Activated CD8-positive, alpha-beta T cell treated with anti-CD3 and anti-CD28 coated beads for 36 hours (primary cell): ENCODE data around the gene GIT1. TPM values are rescaled to one million over a fixed set of nuclear protein-coding genes. Genes with fewer than 3 reads are reported as not detected.

Source experiments
- ATAC-seq: fragments of 200-7000 bp; cut with Tn5 transposase; one replicate; pipeline ENCODE4 v1.10.0; 2021; ENCODE audit warnings: mild to moderate bottlenecking, moderate library complexity
- CTCF ChIA-PET: fragments of 350-600 bp; sonication (Branson Sonifier 250); formaldehyde crosslinking; loops from one replicate; lab custom pipeline; 2021; ENCODE audit warnings: antibody characterized with exemption; lab: Charles Lee
- POLR2A ChIA-PET: fragments of 350-600 bp; sonication (Branson Sonifier 250); formaldehyde crosslinking; loops from one replicate; lab custom pipeline; 2021; ENCODE audit warnings: antibody characterized with exemption; lab: Charles Lee
- DNase-seq: peaks from one replicate; pipeline ENCODE4 v3.0.0-alpha.2; 2020
- H3K27ac Mint-ChIP-seq: one replicate; pipeline ENCODE4 v1.8.0; 2021; ENCODE audit warnings: mild to moderate bottlenecking, mixed read lengths
- H3K27me3 Mint-ChIP-seq: one replicate; pipeline ENCODE4 v1.8.0; 2021; ENCODE audit warnings: mixed read lengths
- H3K36me3 Mint-ChIP-seq: one replicate; pipeline ENCODE4 v1.8.0; 2021; ENCODE audit warnings: low read depth, mixed read lengths
- H3K4me1 Mint-ChIP-seq: one replicate; pipeline ENCODE4 v1.8.0; 2021; ENCODE audit warnings: low read depth, mixed read lengths
- H3K4me3 Mint-ChIP-seq: one replicate; pipeline ENCODE4 v1.8.0; 2021; ENCODE audit warnings: mild to moderate bottlenecking, moderate library complexity, mixed read lengths
- H3K9me3 Mint-ChIP-seq: one replicate; pipeline ENCODE4 v1.8.0; 2021; ENCODE audit warnings: mixed read lengths
- CTCF ChIP-seq: fragments of 200-600 bp; IDR thresholded peaks from one replicate; pipeline ENCODE4 v1.8.0; 2022; ENCODE audit warnings: antibody characterized with exemption, mild to moderate bottlenecking
- intact Hi-C: fragments of 100-400 bp; cut with micrococcal nuclease; formaldehyde crosslinking; loops from one replicate; pipeline ENCODE4 v1.10.0; 2022
- total RNA-seq, 2 experiments: library from RNA; stranded (reverse); gene quantifications; one replicate each; pipeline ENCODE4 v1.2.3, GENCODE V29; 2021

GIT1 gene
- total RNA-seq: 10 to 100 TPM; 54.8 to 59.3 TPM

DNA sequence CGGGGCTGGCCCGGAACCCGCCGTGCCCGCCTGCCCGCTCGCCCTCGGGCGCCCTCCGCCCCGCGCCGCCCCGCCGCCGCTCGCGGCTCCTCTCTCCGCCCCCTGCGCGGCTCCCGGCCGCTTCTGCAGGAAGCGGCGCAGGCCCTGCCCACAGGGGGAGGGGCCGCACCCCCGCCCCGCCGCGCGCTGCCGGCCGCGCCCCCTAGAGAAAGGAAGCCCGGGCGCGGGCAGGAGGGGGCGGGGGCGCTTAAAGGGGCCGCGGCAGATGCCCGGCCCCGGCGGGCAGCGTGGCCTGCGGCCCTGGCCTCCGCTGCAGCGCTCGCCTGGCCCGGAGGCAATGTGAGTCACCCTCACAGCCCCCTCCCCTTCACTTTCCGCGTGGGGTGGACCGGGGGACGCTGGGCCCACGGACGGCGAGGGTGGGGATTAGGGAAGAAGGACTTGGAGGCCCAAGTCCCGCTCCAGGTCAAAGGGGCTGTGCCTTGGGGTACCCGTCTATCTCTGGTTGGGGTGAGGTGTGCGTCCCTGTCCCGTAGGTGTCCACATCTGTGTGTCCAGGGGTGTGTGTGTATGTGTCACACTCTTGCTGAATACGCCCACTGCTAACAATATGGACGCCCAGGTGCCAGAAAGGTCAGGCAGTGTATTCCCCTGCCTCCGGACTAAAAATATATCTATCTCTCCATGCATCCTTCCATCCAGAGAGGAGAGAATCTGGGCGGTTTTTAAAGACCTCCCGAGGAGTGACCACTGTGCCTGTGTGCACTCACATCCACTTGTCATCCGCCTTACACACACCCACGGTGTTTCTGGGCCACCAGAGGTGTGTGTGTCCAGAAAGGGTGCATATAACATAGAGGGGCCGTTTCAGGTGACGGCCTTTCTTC, at the start of gene GIT1:
GIT1 (minus strand) TSS at position 125 of the 887 bp plus-strand sequence. CDS start 270 bp downstream, outside the sequence.
- ChIA-PET POLR2A (interaction anchor here (1.0 to 3.3 kb wide), 6 partner anchors 20 to 28 kb away, joined by 3 to 32 read pairs (median 8); partner anchors contain the start of genes ABHD15 and TP53I13), CTCF (interaction anchor here (5.0 to 14.9 kb wide), 4 partner anchors 11 to 27 kb away, joined by 83 to 172 read pairs (median 113); partner anchors contain the start of genes ABHD15 and TP53I13)
- ATAC-seq (peak; percentile 77), DNase-seq (peak; percentile 86)
- Mint-ChIP-seq H3K4me3 (peak within 1 kb of the TSS; percentile 87), H3K9me3 (no peaks in the 10 kb centered on the region), H3K4me1 (peaks cover 67% of the 10 kb centered on the region), H3K36me3 (no peaks in the 10 kb centered on the region), H3K27me3 (no peaks in the 10 kb centered on the region), H3K27ac (peak within 1 kb of the TSS; percentile 93)
- no peak for TF ChIP-seq CTCF
- intact Hi-C loops: no loop called here

DNA sequence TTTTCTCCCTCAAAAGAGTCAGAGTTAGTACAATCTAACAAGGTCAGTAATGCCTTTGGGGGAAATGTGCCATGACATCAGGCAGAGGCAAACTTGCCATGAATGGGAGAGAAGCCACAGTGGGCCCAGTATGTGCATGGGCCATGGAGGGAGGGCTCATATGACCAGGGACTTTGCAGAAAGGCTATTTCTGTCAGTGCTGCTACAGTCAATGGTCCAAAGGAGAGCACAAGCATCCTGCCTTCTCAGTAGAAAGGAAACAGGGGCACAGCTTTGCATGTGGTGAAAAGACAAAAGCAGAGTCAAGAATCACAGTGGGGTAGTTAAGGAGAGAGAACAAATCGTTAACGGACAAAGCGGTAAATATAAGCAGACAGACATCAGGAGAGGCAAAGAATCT, 44.4 kb upstream of the GIT1 start:
- intact Hi-C loops: no loop called here
- no peak for DNase-seq
- TF ChIP-seq CTCF: no peak
- Mint-ChIP-seq H3K36me3 (peaks cover 32% of the 10 kb centered on the region), H3K4me3 (no peak overlapping the region), H3K27ac (peak overlapping the region; percentile 44), H3K4me1 (peaks cover 22% of the 10 kb centered on the region), H3K9me3 (no peaks in the 10 kb centered on the region), H3K27me3 (no peaks in the 10 kb centered on the region)
- CTCF ChIA-PET: interaction anchor here (1.3 to 1.7 kb wide), 3 partner anchors 16 to 153 kb away, joined by 4 to 6 read pairs (median 5); no protein-coding TSS in a partner anchor
- ATAC-seq: no peak
- POLR2A ChIA-PET: no interaction called here

GRCh38 chr17:29630630-29631193, 41.3 kb upstream of the GIT1 start:
- H3K27ac Mint-ChIP-seq: peak overlapping the region; percentile 58
- no peaks in the 10 kb centered on the region for H3K27me3 Mint-ChIP-seq
- ChIA-PET CTCF (interaction anchor here (1.9 kb wide), 1 partner anchor 9 kb away, joined by 5 read pairs; no protein-coding TSS in a partner anchor), POLR2A (no interaction called here)
- peaks cover 23% of the 10 kb centered on the region for H3K36me3 Mint-ChIP-seq
- DNase-seq (no peak), ATAC-seq (no peak)
- intact Hi-C loops: no loop called here
- TF ChIP-seq CTCF: no peak
- no peak overlapping the region for H3K4me3 Mint-ChIP-seq
- H3K4me1 Mint-ChIP-seq: peaks cover 40% of the 10 kb centered on the region
- no peaks in the 10 kb centered on the region for H3K9me3 Mint-ChIP-seq

GRCh38 chr17:29629839-29630238, 40.4 kb upstream of the GIT1 start:
- intact Hi-C loops: no loop called here
- Mint-ChIP-seq H3K4me3 (no peak overlapping the region), H3K9me3 (no peaks in the 10 kb centered on the region), H3K27me3 (no peaks in the 10 kb centered on the region), H3K36me3 (peaks cover 21% of the 10 kb centered on the region), H3K27ac (peak overlapping the region; percentile 38), H3K4me1 (peaks cover 46% of the 10 kb centered on the region)
- no peak for TF ChIP-seq CTCF
- DNase-seq: no peak
- CTCF ChIA-PET: interaction anchor here (1.4 to 1.9 kb wide), 3 partner anchors 9 to 12 kb away, joined by 5 to 9 read pairs (median 5); no protein-coding TSS in a partner anchor
- POLR2A ChIA-PET: interaction anchor here (1.9 kb wide), 1 partner anchor 12 kb away, joined by 7 read pairs; no protein-coding TSS in a partner anchor
- no peak for ATAC-seq
